Mucosa of rectum (tissue), 2 donors: ENCODE measurements around the gene UGGT1.

ENCODE experiments used
- H3K27ac ChIP-seq, 2 donors: one replicate each; pipeline ENCODE4 v1.7.0; 2013; ENCODE audit warnings: inconsistent platforms in 2 of 2, low read depth in 2 of 2, low read length in 2 of 2
- H3K27me3 ChIP-seq, 2 donors: one replicate each; pipeline ENCODE4 v1.7.0; 2013; ENCODE audit warnings: low read length in 2 of 2; ENCODE audit not compliant: control insufficient read depth in 2 of 2, insufficient read depth in 2 of 2
- H3K36me3 ChIP-seq, 2 donors: one replicate each; pipeline ENCODE4 v1.7.0; 2013; ENCODE audit warnings: low read length in 2 of 2; ENCODE audit not compliant: control insufficient read depth in 2 of 2, insufficient read depth in 2 of 2
- H3K4me1 ChIP-seq, 2 donors: one replicate each; pipeline ENCODE4 v1.7.0; 2013; ENCODE audit warnings: low read length in 2 of 2, mild to moderate bottlenecking in 1 of 2; ENCODE audit not compliant: control insufficient read depth in 2 of 2, insufficient read depth in 2 of 2
- H3K4me3 ChIP-seq, 2 donors: one replicate each; pipeline ENCODE4 v1.7.0; 2013; ENCODE audit warnings: low read length in 2 of 2
- H3K9ac ChIP-seq, 2 donors: one replicate each; pipeline ENCODE4 v1.7.0; 2013; ENCODE audit warnings: low read length in 2 of 2, low read depth in 1 of 2, mild to moderate bottlenecking in 1 of 2
- H3K9me3 ChIP-seq, 2 donors: one replicate each; pipeline ENCODE4 v1.7.0; 2013; ENCODE audit warnings: low read length in 2 of 2; ENCODE audit not compliant: control insufficient read depth in 2 of 2
- donor health status: healthy.
- donor health status: Normal muscosa, but diverticular disease.

Gene UGGT1

GRCh38 chr2:128069769-128070168, 21.2 kb upstream of the UGGT1 start:
- H3K36me3 ChIP-seq, result no peaks in the 10 kb centered on the region
- H3K27me3 ChIP-seq, result no peaks in the 10 kb centered on the region
- H3K9ac ChIP-seq, result no peak overlapping the region
- no peaks in the 10 kb centered on the region for H3K4me1 ChIP-seq
- H3K9me3 ChIP-seq, result no peaks in the 10 kb centered on the region
- H3K4me3 ChIP-seq, result no peak overlapping the region
- no peak overlapping the region for H3K27ac ChIP-seq

- Histone ChIP-seq H3K9me3 (no peaks in the 10 kb centered on the region), H3K27ac (no peak overlapping the region), H3K4me1 (no peaks in the 10 kb centered on the region), H3K36me3 (no peaks in the 10 kb centered on the region), H3K9ac (no peak overlapping the region), H3K27me3 (no peaks in the 10 kb centered on the region), H3K4me3 (no peak overlapping the region)
Measured at GRCh38 chr2:128073278-128073677, 17.7 kb upstream of the UGGT1 start.

- Histone ChIP-seq H3K4me1 (no peaks in the 10 kb centered on the region), H3K4me3 (no peak overlapping the region), H3K27me3 (no peaks in the 10 kb centered on the region), H3K36me3 (no peaks in the 10 kb centered on the region), H3K9me3 (no peaks in the 10 kb centered on the region), H3K27ac (no peak overlapping the region), H3K9ac (no peak overlapping the region)
Measured at GRCh38 chr2:128076461-128077106, 14.4 kb upstream of the UGGT1 start.

- H3K9me3 ChIP-seq, result peaks cover 0 to 4% of the 10 kb centered on the region in 2 donors
- no peak overlapping the region for H3K27ac ChIP-seq
- H3K4me3 ChIP-seq, result no peak overlapping the region
- no peaks in the 10 kb centered on the region for H3K27me3 ChIP-seq
- H3K9ac ChIP-seq, result no peak overlapping the region
- H3K4me1 ChIP-seq, result no peaks in the 10 kb centered on the region
- H3K36me3 ChIP-seq, result no peaks in the 10 kb centered on the region
Measured at GRCh38 chr2:128084757-128085156, 6.2 kb upstream of the UGGT1 start.

- peaks cover 0 to 4% of the 10 kb centered on the region in 2 donors for H3K9me3 ChIP-seq
- H3K4me1 ChIP-seq, result no peaks in the 10 kb centered on the region
- H3K4me3 ChIP-seq, result no peak overlapping the region
- no peaks in the 10 kb centered on the region for H3K36me3 ChIP-seq
- no peak overlapping the region for H3K27ac ChIP-seq
- H3K27me3 ChIP-seq, result no peaks in the 10 kb centered on the region
- H3K9ac ChIP-seq, result no peak overlapping the region
Measured at GRCh38 chr2:128086244-128086643, 4.8 kb upstream of the UGGT1 start.

GRCh38 chr2:128090575-128090944, 440 bp upstream of the UGGT1 start:
- Histone ChIP-seq H3K36me3 (peaks cover 4 to 9% of the 10 kb centered on the region in 2 donors), H3K27ac (peak overlapping the region; percentile 86 to 87), H3K9me3 (no peaks in the 10 kb centered on the region)

GRCh38 chr2:128091726-128092080, 703 bp downstream of the UGGT1 start:
- Histone ChIP-seq H3K36me3 (peaks cover 4 to 12% of the 10 kb centered on the region in 2 donors), H3K27me3 (no peaks in the 10 kb centered on the region), H3K4me3 (peak overlapping the region; percentile 85 to 97), H3K9ac (peak overlapping the region; percentile 77 to 92), H3K9me3 (no peaks in the 10 kb centered on the region), H3K4me1 (peaks cover 0 to 2% of the 10 kb centered on the region in 2 donors), H3K27ac (peak overlapping the region; percentile 46 to 87)

More at GRCh38 chr2:128090575-128090944, 440 bp upstream of the UGGT1 start:
- peak overlapping the region; percentile 79 to 92 for H3K9ac ChIP-seq
- peak overlapping the region; percentile 85 to 97 for H3K4me3 ChIP-seq
- peaks cover 0 to 2% of the 10 kb centered on the region in 2 donors for H3K4me1 ChIP-seq
- H3K27me3 ChIP-seq, result no peaks in the 10 kb centered on the region

- Histone ChIP-seq H3K27me3 (no peaks in the 10 kb centered on the region), H3K4me3 (no peak overlapping the region), H3K36me3 (peaks cover 6 to 15% of the 10 kb centered on the region in 2 donors), H3K27ac (no peak overlapping the region), H3K9me3 (no peaks in the 10 kb centered on the region), H3K9ac (no peak overlapping the region), H3K4me1 (peaks cover 0 to 2% of the 10 kb centered on the region in 2 donors)
Measured at GRCh38 chr2:128092656-128093055, 1.7 kb downstream of the UGGT1 start.

GRCh38 chr2:128093762-128094161, 2.8 kb downstream of the UGGT1 start:
- Histone ChIP-seq H3K4me1 (peaks cover 0 to 2% of the 10 kb centered on the region in 2 donors), H3K9ac (no peak overlapping the region), H3K27ac (no peak overlapping the region), H3K27me3 (no peaks in the 10 kb centered on the region), H3K4me3 (no peak overlapping the region), H3K9me3 (no peaks in the 10 kb centered on the region), H3K36me3 (peaks cover 12 to 23% of the 10 kb centered on the region in 2 donors)

GRCh38 chr2:128095201-128095600, 4.2 kb downstream of the UGGT1 start:
- no peak overlapping the region for H3K27ac ChIP-seq
- H3K4me3 ChIP-seq, result no peak overlapping the region
- no peak overlapping the region for H3K9ac ChIP-seq
- H3K27me3 ChIP-seq, result no peaks in the 10 kb centered on the region
- peaks cover 18 to 28% of the 10 kb centered on the region in 2 donors for H3K36me3 ChIP-seq
- H3K4me1 ChIP-seq, result peaks cover 0 to 2% of the 10 kb centered on the region in 2 donors
- H3K9me3 ChIP-seq, result no peaks in the 10 kb centered on the region
